ENCODE data around the gene TXNL4A.
A peak's percentile ranks its signal among the peaks of the same experiment; 100 is the strongest.

TXNL4A gene

GRCh38 chr18:79947881-79948610 lies 40.3 kb downstream of the TXNL4A start:
- TF ChIP-seq CTCF (IDR thresholded peaks at IDR 0.05; ENCODE audit: insufficient read depth, low read depth, low read length, missing control alignments), result no peak
- no peak for DNase-seq (ENCODE audit: low read depth)

GRCh38 chr18:79947054-79947755 lies 41.2 kb downstream of the TXNL4A start:
- no peak for TF ChIP-seq CTCF (IDR thresholded peaks at IDR 0.05; ENCODE audit: insufficient read depth, low read depth, low read length, missing control alignments)
- DNase-seq (ENCODE audit: low read depth), result no peak
- H3K4me3 ChIP-seq (ENCODE audit: low read depth, low read length), result no peak overlapping the region

More at GRCh38 chr18:79947881-79948610, 40.3 kb downstream of the TXNL4A start:
- H3K4me3 ChIP-seq (ENCODE audit: low read depth, low read length), result no peak overlapping the region

- no peak overlapping the region for H3K4me3 ChIP-seq (ENCODE audit: low read depth, low read length)
- peak; percentile 54 for DNase-seq (ENCODE audit: low read depth)
- no peak for TF ChIP-seq CTCF (IDR thresholded peaks at IDR 0.05; ENCODE audit: insufficient read depth, low read depth, low read length, missing control alignments)
These were observed 43.0 kb downstream of the TXNL4A start for GRCh38 chr18:79945118-79946042.

GRCh38 chr18:79944746-79945117 lies 43.6 kb downstream of the TXNL4A start:
- no peak overlapping the region for H3K4me3 ChIP-seq (ENCODE audit: low read depth, low read length)
- no peak for TF ChIP-seq CTCF (IDR thresholded peaks at IDR 0.05; ENCODE audit: insufficient read depth, low read depth, low read length, missing control alignments)
- no peak for DNase-seq (ENCODE audit: low read depth)

- TF ChIP-seq CTCF (IDR thresholded peaks at IDR 0.05; ENCODE audit: insufficient read depth, low read depth, low read length, missing control alignments), result no peak
- DNase-seq (ENCODE audit: low read depth), result peak; percentile 57
These were observed 44.1 kb downstream of the TXNL4A start for GRCh38 chr18:79944126-79944731.

GRCh38 chr18:79943608-79944125 lies 44.7 kb downstream of the TXNL4A start:
- H3K4me3 ChIP-seq (ENCODE audit: low read depth, low read length), result no peak overlapping the region
- no peak for DNase-seq (ENCODE audit: low read depth)
- TF ChIP-seq CTCF (IDR thresholded peaks at IDR 0.05; ENCODE audit: insufficient read depth, low read depth, low read length, missing control alignments), result no peak

More at GRCh38 chr18:79944126-79944731, 44.1 kb downstream of the TXNL4A start:
- H3K4me3 ChIP-seq (ENCODE audit: low read depth, low read length), result no peak overlapping the region
